Effector memory CD8-positive, alpha-beta T cell (primary cell): ENCODE results near the gene SPATA46.
A peak's percentile ranks its signal among the peaks of the same experiment; 100 is the strongest.
"Not testable (repeated sequence)": the region's sequence is repeated elsewhere in the genome, so short reads cannot be mapped to it uniquely, and the experiment has no call there.

Experiments used
- ATAC-seq: fragments of 150-1000 bp; cut with Tn5 transposase; replicated peaks from 2 replicates; pipeline ENCODE4 v1.10.0; 2021; ENCODE audit warnings: mild to moderate bottlenecking, moderate library complexity
- DNase-seq, 3 experiments: peaks; one replicate each; pipeline ENCODE4 v3.0.0; 2021
- H3K27ac Mint-ChIP-seq, 2 donors: one replicate each; pipeline ENCODE4 v1.8.0; 2022; ENCODE audit warnings: mild to moderate bottlenecking in 2 of 2, mixed read lengths in 2 of 2, moderate library complexity in 2 of 2
- H3K27me3 Mint-ChIP-seq, 2 donors: one replicate each; pipeline ENCODE4 v1.8.0; 2022; ENCODE audit warnings: mixed read lengths in 2 of 2
- H3K36me3 Mint-ChIP-seq: one replicate; pipeline ENCODE4 v1.8.0; 2022; ENCODE audit warnings: mild to moderate bottlenecking, moderate library complexity, mixed read lengths; ENCODE audit not compliant: insufficient read depth
- H3K4me1 Mint-ChIP-seq, 2 donors: one replicate each; pipeline ENCODE4 v1.8.0; 2022; ENCODE audit warnings: low read depth in 2 of 2, mixed read lengths in 2 of 2
- H3K4me3 Mint-ChIP-seq, 2 donors: one replicate each; pipeline ENCODE4 v1.8.0; 2022; ENCODE audit warnings: mild to moderate bottlenecking in 2 of 2, mixed read lengths in 2 of 2, moderate library complexity in 2 of 2
- H3K9me3 Mint-ChIP-seq, 2 donors: one replicate each; pipeline ENCODE4 v1.8.0; 2022; ENCODE audit warnings: mixed read lengths in 2 of 2
- total RNA-seq, 9 experiments: gene quantifications; one replicate each; lab custom pipeline; 2026; lab: John Stamatoyannopoulos, UW

Gene SPATA46
- total RNA-seq, result 0 reads per million in 9 experiments

- no peak for DNase-seq
- no peak within 1 kb of the TSS for H3K4me3 Mint-ChIP-seq
- no peaks in the 10 kb centered on the region for H3K36me3 Mint-ChIP-seq
- H3K9me3 Mint-ChIP-seq, result no peaks in the 10 kb centered on the region
- no peak for ATAC-seq
- H3K27ac Mint-ChIP-seq, result no peak within 1 kb of the TSS
- peaks cover 0 to 4% of the 10 kb centered on the region in 2 donors for H3K4me1 Mint-ChIP-seq
- H3K27me3 Mint-ChIP-seq, result peaks cover 0 to 33% of the 10 kb centered on the region in 2 donors
Observed at GRCh38 chr1:162376691-162377090, at the start of gene SPATA46. SPATA46 (minus strand) TSS chr1:162376854; CDS start chr1:162376790, 64 bp downstream.

- ATAC-seq, result no peak
- H3K4me1 Mint-ChIP-seq, result no peaks in the 10 kb centered on the region
- no peaks in the 10 kb centered on the region for H3K36me3 Mint-ChIP-seq
- H3K4me3 Mint-ChIP-seq, result no peak overlapping the region
- H3K27me3 Mint-ChIP-seq, result peaks cover 46 to 50% of the 10 kb centered on the region in 2 donors
- no peak for DNase-seq
- no peak overlapping the region for H3K27ac Mint-ChIP-seq
- no peaks in the 10 kb centered on the region for H3K9me3 Mint-ChIP-seq
Observed at GRCh38 chr1:162422662-162423375, 46.2 kb upstream of the SPATA46 start.

- Mint-ChIP-seq H3K27ac (no peak overlapping the region), H3K4me3 (no peak overlapping the region), H3K4me1 (no peaks in the 10 kb centered on the region), H3K36me3 (no peaks in the 10 kb centered on the region), H3K27me3 (peaks cover 55 to 60% of the 10 kb centered on the region in 2 donors), H3K9me3 (no peaks in the 10 kb centered on the region)
- ATAC-seq (no peak), DNase-seq (no peak)
Observed at GRCh38 chr1:162421258-162422164, 44.9 kb upstream of the SPATA46 start.

- H3K36me3 Mint-ChIP-seq, result no peaks in the 10 kb centered on the region
- H3K27me3 Mint-ChIP-seq, result peaks cover 62 to 68% of the 10 kb centered on the region in 2 donors
- no peaks in the 10 kb centered on the region for H3K4me1 Mint-ChIP-seq
- ATAC-seq, result no peak
- DNase-seq, result no peak
- H3K9me3 Mint-ChIP-seq, result no peaks in the 10 kb centered on the region
- H3K4me3 Mint-ChIP-seq, result no peak overlapping the region
- H3K27ac Mint-ChIP-seq, result no peak overlapping the region
Observed at GRCh38 chr1:162420120-162420519, 43.5 kb upstream of the SPATA46 start.

- H3K27ac Mint-ChIP-seq, result not testable (repeated sequence)
- peaks cover 62 to 65% of the 10 kb centered on the region in 2 donors for H3K27me3 Mint-ChIP-seq
Observed at GRCh38 chr1:162419450-162419931, 42.8 kb upstream of the SPATA46 start.

GRCh38 chr1:162418584-162418983 lies 41.9 kb upstream of the SPATA46 start:
- not testable (repeated sequence) for DNase-seq, H3K36me3 Mint-ChIP-seq, ATAC-seq, H3K9me3 Mint-ChIP-seq, H3K4me1 Mint-ChIP-seq, H3K4me3 Mint-ChIP-seq, H3K27ac Mint-ChIP-seq
- H3K27me3 Mint-ChIP-seq, result peaks cover 59 to 60% of the 10 kb centered on the region in 2 donors

More at GRCh38 chr1:162419450-162419931, 42.8 kb upstream of the SPATA46 start:
- not testable (repeated sequence) for DNase-seq, ATAC-seq, H3K4me1 Mint-ChIP-seq, H3K36me3 Mint-ChIP-seq, H3K9me3 Mint-ChIP-seq, H3K4me3 Mint-ChIP-seq

GRCh38 chr1:162417650-162418049 lies 41.0 kb upstream of the SPATA46 start:
- Mint-ChIP-seq H3K4me3 (no peak overlapping the region), H3K27ac (no peak overlapping the region), H3K9me3 (no peaks in the 10 kb centered on the region), H3K27me3 (peaks cover 55% of the 10 kb centered on the region in 2 donors), H3K4me1 (no peaks in the 10 kb centered on the region), H3K36me3 (no peaks in the 10 kb centered on the region)
- DNase-seq (no peak), ATAC-seq (no peak)

GRCh38 chr1:162416909-162417308 lies 40.3 kb upstream of the SPATA46 start:
- Mint-ChIP-seq H3K9me3 (no peaks in the 10 kb centered on the region), H3K27me3 (peaks cover 52 to 55% of the 10 kb centered on the region in 2 donors), H3K36me3 (no peaks in the 10 kb centered on the region), H3K27ac (no peak overlapping the region), H3K4me1 (no peaks in the 10 kb centered on the region), H3K4me3 (no peak overlapping the region)
- DNase-seq, result no peak
- ATAC-seq, result no peak

GRCh38 chr1:162416215-162416614 lies 39.6 kb upstream of the SPATA46 start:
- H3K27ac Mint-ChIP-seq, result no peak overlapping the region
- H3K9me3 Mint-ChIP-seq, result no peaks in the 10 kb centered on the region
- DNase-seq (no peak), ATAC-seq (no peak)
- H3K4me1 Mint-ChIP-seq, result no peaks in the 10 kb centered on the region
- no peak overlapping the region for H3K4me3 Mint-ChIP-seq
- H3K27me3 Mint-ChIP-seq, result peaks cover 53 to 57% of the 10 kb centered on the region in 2 donors
- no peaks in the 10 kb centered on the region for H3K36me3 Mint-ChIP-seq

- H3K27ac Mint-ChIP-seq, result no peak within 1 kb of the TSS
Observed at GRCh38 chr1:162412002-162412401, 35.3 kb upstream of the SPATA46 start, which contains the start of gene SH2D1B. SH2D1B (minus strand) TSS chr1:162412136; CDS start chr1:162412016, 120 bp downstream.

GRCh38 chr1:162407539-162407938 lies 30.9 kb upstream of the SPATA46 start:
- peaks cover 32 to 38% of the 10 kb centered on the region in 2 donors for H3K27me3 Mint-ChIP-seq
- no peak for DNase-seq
- no peak for ATAC-seq
- H3K4me1 Mint-ChIP-seq, result no peaks in the 10 kb centered on the region
- H3K36me3 Mint-ChIP-seq, result no peaks in the 10 kb centered on the region
- no peak overlapping the region for H3K27ac Mint-ChIP-seq
- H3K9me3 Mint-ChIP-seq, result no peaks in the 10 kb centered on the region
- H3K4me3 Mint-ChIP-seq, result no peak overlapping the region

More at GRCh38 chr1:162412002-162412401, 35.3 kb upstream of the SPATA46 start, which contains the start of gene SH2D1B:
- ATAC-seq (peak; percentile 26), DNase-seq (no peak)
- no peaks in the 10 kb centered on the region for H3K9me3 Mint-ChIP-seq
- H3K4me1 Mint-ChIP-seq, result no peaks in the 10 kb centered on the region
- H3K36me3 Mint-ChIP-seq, result no peaks in the 10 kb centered on the region
- H3K4me3 Mint-ChIP-seq, result peak within 1 kb of the TSS in 1 of 2 donors; percentile 9
- H3K27me3 Mint-ChIP-seq, result peaks cover 43 to 48% of the 10 kb centered on the region in 2 donors

- no peaks in the 10 kb centered on the region for H3K9me3 Mint-ChIP-seq
- ATAC-seq, result no peak
- H3K4me3 Mint-ChIP-seq, result no peak overlapping the region
- no peak for DNase-seq
- no peaks in the 10 kb centered on the region for H3K4me1 Mint-ChIP-seq
- H3K27ac Mint-ChIP-seq, result no peak overlapping the region
- peaks cover 36% of the 10 kb centered on the region in 2 donors for H3K27me3 Mint-ChIP-seq
- H3K36me3 Mint-ChIP-seq, result no peaks in the 10 kb centered on the region
Observed at GRCh38 chr1:162406811-162407210, 30.2 kb upstream of the SPATA46 start.

- no peak overlapping the region for H3K27ac Mint-ChIP-seq
- no peak overlapping the region for H3K4me3 Mint-ChIP-seq
- DNase-seq, result no peak
- no peaks in the 10 kb centered on the region for H3K4me1 Mint-ChIP-seq
- H3K27me3 Mint-ChIP-seq, result peaks cover 28 to 35% of the 10 kb centered on the region in 2 donors
- no peaks in the 10 kb centered on the region for H3K9me3 Mint-ChIP-seq
- ATAC-seq, result no peak
- H3K36me3 Mint-ChIP-seq, result no peaks in the 10 kb centered on the region
Observed at GRCh38 chr1:162405800-162406199, 29.1 kb upstream of the SPATA46 start.
